Jurkat, Clone E6-1 (cell line): ENCODE results near the gene FHL5. TPM values are rescaled to one million over a fixed set of nuclear protein-coding genes. Genes with fewer than 3 reads are reported as not detected.
A peak's percentile ranks its signal among the peaks of the same experiment; 100 is the strongest.
"Not testable (repeated sequence)": the region's sequence is repeated elsewhere in the genome, so short reads cannot be mapped to it uniquely, and the experiment has no call there.

Experiments used
- DNase-seq: peaks from one replicate; pipeline ENCODE4 v3.0.0-alpha.2; 2011; ENCODE audit warnings: low read depth, low spot score
- H3K4me3 ChIP-seq: 2 replicates; pipeline ENCODE4 v1.5.1; 2011; ENCODE audit warnings: mild to moderate bottlenecking, low read length, control low read depth, moderate library complexity
- polyA plus RNA-seq: library from polyadenylated mRNA; unstranded; fragments of >200 nt; gene quantifications from one replicate; pipeline ENCODE4 v1.2.1, GENCODE V29; 2012; ENCODE audit warnings: missing spikeins; ENCODE audit not compliant: insufficient read length, insufficient read depth

Gene FHL5, protein sequence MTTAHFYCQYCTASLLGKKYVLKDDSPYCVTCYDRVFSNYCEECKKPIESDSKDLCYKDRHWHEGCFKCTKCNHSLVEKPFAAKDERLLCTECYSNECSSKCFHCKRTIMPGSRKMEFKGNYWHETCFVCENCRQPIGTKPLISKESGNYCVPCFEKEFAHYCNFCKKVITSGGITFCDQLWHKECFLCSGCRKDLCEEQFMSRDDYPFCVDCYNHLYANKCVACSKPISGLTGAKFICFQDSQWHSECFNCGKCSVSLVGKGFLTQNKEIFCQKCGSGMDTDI
- polyA plus RNA-seq, result not detected

DNA sequence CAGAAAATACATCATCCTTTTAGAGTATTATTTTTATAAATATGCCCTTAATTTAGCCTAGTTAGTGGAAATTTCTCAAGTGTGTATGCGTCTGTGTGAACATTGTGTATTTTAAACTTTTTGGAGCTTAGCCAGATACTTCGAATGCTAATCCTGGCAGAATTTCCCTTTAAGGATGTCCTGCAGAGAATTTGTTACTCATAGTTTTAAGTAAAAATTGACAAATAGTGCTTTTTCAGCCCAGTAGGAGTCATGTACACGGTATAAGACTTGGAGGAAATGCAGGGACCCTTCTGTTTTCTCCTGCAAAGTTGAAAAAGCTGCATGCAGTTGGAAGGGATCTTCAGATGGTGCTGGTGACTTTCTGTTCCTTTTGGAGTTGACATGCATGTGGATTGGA is at the start of gene FHL5:
Gene FHL5, plus strand, starts transcription at position 243 of the 400 bp plus-strand sequence. CDS start 40,486 bp downstream, outside the sequence.
- no peak within 1 kb of the TSS for H3K4me3 ChIP-seq
- no peak for DNase-seq

DNA sequence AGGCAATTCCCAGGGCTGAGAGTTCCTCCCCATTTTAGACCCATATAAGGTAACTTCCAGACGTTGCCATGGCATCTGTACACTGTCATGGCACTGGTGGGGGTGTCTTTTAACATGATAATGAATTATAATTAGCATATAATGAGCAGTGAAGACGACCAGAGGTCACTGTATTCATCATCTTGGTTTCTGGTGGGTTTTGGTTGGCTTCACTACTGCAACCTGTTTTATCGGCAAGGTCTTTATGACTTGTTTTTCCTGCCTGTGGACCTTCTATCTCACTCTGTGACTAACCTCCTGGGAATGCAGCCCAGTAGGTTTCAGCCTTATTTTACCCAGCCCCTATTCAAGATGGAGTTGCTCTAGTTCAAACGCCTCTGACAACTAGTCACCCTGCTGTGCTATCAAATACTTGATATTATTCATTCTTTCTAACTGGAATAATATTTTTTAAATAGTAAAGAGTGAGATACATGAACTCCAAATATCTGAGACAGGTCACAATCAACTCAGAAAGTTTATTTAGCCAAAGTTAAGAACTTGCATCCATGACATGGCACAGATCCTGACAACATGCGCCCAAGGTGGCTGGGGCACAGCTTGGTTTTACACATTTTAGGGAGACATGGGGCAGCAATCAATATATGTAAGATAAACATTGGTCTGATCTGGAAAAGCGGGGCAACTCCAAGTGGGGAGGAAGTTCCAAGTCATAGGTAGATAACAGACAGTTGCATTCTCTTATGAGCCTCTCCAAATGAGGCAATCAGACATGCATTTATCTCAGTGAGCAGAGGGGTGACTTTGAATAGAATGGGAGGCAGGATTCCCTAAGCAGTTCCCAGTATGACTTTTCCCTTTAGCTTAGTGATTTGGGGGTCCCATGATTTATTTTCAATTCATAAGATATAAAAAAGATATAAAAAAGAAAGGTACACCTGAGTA is 42.5 kb upstream of the FHL5 start:
- H3K4me3 ChIP-seq, result peak overlapping the region; percentile 63
- DNase-seq, result no peak

DNA sequence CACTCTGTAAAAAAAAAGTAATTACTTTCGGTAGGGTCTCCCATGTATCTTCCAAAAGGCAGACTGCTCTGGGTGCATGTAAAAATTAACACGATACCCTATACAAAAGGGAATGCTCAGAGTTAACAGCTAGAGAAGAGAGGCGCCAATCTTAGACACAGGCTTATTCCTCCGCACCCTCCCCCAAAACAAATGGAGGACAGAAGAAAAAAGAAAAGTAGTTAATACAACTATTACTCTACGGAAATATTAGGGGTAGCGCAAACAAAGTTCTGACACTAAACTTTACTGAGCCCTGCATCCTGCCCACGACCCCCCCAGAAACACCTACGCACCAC is 41.7 kb upstream of the FHL5 start:
- no peak for DNase-seq
- peak overlapping the region; percentile 63 for H3K4me3 ChIP-seq

DNA sequence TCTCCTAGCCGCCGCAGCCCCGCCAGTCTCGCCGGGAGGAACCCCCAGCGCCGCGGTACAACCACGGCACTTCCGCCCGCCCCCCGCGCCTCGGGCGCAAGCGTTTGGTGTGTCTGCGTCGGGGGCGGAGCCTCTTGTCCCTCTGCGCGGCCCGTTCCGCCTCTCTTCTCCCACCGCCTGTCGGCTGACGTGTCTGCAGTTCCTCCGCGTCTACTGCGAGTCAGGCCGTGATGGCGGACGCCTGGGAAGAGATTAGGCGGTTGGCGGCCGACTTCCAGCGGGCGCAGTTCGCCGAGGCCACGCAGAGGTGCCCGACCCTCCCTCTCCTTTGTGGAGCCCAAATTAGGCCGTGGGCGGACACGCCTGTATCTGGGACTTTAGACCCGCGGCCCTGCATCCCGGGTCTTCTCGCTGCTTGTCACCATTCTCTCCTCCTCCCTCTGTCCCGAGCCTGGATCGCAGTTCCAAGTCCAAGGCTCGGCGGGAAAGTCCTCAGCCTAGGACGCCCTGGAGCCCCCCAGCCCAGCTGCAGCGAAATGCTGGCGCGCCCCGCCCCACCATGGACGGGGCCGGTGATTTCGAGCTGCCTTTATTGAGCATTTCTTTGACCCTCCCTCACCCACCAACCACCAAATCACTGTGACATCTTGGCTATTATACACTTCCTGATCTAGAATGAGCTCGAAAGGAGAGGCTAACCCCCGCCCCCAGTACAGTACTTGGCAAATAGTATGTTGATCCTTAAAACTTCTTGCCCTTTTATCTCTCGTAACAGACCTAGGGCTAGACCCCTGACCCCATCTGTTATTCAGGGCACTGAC is 41.1 kb upstream of the FHL5 start, which contains the start of gene UFL1:
Gene UFL1, plus strand, starts transcription at position 163 of the 821 bp plus-strand sequence. Its CDS starts 68 bp downstream, at position 231.
- peak within 1 kb of the TSS; percentile 63 for H3K4me3 ChIP-seq
- DNase-seq, result peak; percentile 88

DNA sequence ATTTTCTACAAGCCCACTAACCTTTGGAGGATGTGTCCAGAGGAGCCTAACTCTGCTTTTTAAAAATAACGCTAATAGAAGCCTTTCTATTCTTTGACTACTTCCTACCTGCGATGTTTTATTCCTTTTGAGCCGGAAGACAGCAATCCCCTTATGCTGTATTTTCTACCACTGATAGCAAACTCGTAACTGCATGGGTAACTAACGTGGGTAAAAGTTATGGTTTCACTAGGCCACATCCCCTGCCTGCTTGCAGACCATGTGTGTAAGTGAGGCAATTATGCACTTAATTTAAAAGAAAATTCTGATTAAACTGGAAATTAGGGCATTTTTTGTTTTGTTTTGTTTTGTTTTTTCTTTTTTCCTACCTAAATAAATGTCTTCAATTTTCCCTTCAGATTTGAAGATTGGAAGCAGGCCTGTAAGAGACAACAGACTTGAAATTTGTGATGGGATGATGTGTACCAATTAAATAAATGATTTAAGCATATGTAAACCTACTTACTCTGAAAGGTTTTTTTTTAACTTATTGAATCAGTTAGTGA is 40.4 kb upstream of the FHL5 start:
- peak overlapping the region; percentile 63 for H3K4me3 ChIP-seq
- peak; percentile 48 for DNase-seq

DNA sequence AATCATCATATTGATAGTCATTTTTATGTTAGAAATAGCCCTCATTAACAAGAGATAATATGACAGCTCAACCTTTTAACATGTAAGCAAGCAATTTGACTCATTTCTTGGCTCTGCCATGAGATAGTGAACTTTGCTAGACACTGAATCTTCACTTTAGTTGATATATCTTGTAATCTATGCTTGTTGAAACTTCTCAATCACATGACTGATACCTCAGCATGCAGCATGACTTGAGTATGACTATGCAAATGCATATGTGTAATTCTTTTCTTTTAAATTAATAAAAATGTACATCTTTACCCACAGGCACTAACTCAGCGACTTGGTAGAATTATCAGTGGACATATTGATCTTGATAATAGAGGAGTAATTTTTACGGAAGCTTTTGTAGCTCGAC is 34.7 kb upstream of the FHL5 start:
- DNase-seq, result no peak
- no peak overlapping the region for H3K4me3 ChIP-seq

DNA sequence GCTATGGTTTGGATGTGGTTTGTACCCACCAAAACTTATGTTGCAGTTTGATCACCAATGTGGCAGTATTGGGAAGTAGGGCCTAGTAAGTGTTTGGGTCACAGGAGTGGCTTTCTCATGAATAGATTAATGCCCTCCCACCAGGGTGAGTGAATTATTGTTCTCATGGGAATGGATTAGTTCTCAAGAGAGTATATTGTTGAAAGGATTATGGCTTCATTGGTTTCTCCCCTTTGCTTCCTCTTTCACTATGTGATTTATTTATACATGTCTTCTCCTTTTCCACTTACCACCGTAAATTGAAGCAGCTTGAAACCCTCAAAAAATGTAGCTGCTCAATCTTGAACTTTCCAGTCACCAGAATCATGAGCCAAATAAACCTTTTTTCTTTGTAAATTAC is 30.5 kb upstream of the FHL5 start:
- no peak overlapping the region for H3K4me3 ChIP-seq
- no peak for DNase-seq

DNA sequence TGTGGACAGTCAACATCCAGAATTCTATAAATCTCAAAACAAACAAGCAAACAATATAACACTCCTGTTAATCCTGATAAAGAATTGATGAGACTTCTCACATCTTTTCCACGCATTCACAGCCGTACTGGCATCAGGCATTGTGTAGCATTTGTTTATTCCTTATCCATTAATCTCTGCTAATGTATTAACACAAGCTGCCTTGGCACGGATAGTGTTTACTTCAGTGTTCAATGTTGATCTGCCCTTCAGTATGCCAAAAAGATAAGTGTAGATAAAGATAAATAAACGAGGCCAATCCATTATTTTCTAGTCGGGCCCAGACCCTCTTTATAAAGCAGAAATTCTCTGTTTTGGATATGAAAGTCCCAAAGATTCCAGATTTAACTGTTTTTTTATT is 25.2 kb upstream of the FHL5 start:
- H3K4me3 ChIP-seq, result no peak overlapping the region
- no peak for DNase-seq

DNA sequence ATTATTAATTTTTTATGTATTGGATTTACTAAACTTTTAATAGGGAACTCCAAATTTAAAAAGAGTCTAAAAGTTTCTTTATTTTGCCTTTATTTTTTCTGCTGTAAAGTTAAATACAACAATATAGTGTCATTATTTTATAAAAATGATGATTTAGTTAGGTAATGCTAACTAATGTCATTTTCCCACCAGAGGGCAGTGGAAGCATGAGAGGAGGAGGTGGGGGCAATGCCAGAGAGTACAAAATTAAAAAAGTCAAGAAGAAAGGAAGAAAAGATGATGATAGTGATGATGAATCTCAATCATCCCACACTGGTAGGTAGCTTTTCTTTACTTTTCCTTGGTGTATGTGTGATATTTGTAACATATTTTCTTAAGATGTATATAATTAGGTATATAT is 20.2 kb upstream of the FHL5 start:
- H3K4me3 ChIP-seq, result no peak overlapping the region
- no peak for DNase-seq

DNA sequence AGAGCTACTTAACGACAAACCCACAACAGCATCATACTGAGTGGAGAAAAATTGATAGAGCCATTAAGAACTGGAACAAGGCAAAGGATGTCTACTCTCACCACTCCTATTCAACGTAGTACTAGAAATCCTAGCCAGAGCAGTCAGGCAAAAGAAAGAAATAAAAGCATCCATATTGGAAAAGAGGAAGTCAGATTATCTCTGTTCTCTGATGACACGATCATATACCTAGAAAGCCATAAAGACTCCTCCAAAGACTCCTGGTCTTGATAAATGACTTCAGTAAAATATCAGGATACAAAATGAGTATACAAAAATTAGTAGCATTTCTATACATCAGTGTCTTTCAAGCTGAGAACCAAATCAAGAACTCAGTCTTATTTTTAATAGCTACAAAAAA is 17.0 kb upstream of the FHL5 start:
- no peak for DNase-seq
- no peak overlapping the region for H3K4me3 ChIP-seq

DNA sequence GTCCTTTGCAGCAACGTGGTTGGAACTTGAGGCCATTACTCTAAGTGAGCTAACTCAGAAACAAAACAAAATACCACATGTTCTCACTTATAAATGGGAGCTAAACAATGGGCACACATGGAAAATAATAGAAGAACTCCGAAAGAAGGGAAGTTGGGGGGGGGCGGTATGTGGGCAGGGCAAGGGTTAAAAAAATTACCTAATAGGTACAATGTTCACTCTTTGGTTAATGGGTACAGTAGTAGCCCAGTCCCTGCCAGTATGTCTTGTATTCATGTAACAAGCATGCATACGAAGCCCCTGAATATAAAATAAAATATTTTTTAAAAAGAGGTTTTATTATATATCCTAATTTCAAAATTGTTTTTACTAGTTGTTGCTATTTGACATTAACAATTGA is 15.3 kb upstream of the FHL5 start:
- no peak overlapping the region for H3K4me3 ChIP-seq
- DNase-seq, result no peak

DNA sequence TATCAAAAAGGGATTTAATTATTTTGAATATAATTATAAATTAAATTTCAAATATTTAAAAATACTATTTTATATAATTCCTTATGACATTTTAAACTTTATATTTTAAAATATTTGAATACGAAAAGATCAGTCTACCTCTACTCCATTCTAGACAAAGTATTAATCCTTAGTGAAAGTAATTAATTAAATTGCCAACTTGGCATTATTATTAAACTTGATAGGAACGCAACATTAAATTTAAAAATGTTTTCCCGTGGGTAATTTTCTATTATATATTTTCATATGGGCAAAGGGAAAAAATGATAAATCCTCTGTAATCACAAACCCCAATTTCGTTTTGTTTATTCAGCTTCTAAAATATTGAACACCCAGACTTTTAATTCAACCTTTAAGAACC is 8.4 kb upstream of the FHL5 start:
- no peak overlapping the region for H3K4me3 ChIP-seq
- no peak for DNase-seq

DNA sequence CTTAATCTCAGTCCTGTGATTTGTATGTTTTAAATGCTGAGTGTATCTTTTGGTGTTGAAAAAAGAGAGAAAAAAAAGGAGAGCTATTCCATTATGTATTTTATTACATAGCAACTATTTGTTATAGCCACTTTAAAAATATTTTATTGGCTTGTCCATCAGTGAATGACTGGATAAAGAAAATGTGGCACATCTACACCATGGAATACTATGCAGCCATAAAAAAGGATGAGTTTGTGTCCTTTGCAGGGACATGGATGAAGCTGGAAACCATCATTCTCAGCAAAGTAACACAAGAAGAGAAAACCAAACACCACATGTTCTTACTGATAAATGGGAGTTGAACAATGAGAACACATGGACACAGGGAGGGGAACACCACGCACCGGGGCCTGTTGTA is 3.2 kb upstream of the FHL5 start:
- DNase-seq, H3K4me3 ChIP-seq: not testable (repeated sequence)

DNA sequence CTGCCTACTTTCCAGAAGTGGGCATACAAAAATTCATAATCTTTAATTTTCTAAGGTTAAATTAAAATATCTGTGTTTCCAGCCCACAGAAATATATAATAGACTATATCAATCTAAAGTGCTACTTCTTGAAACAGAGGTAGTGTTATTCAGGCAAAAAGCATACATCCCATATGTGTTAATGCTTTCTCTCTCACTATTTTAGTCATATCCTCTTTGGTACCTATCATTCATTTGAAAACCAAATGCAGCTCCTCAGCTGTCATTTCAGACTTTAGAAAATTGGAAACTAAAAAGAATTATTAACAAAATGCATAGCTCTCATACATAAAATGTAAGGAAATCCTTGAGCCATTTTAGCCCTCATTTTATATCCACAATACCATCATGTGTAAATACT is 925 bp downstream of the FHL5 start:
- no peak overlapping the region for H3K4me3 ChIP-seq
- no peak for DNase-seq

DNA sequence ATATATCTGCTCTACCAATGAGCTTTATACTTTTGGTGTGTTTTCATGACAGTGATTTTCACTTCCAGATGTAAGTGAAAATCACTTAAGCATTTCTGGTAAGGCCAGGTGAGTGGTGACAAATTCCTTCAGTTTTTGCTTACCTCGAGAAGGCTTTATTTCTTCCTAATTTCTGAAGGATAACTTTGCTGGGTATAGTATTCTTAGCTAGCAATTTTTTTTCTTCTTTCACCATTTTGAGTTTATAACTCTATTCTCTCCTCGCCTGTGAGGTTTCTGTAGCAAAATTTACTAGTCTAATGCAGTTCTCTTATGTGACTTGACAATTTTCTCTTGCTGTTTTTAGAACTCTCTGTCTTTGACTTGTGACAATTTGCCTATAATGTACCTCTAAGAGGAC is 7.1 kb downstream of the FHL5 start:
- DNase-seq, result no peak
- H3K4me3 ChIP-seq, result no peak overlapping the region

DNA sequence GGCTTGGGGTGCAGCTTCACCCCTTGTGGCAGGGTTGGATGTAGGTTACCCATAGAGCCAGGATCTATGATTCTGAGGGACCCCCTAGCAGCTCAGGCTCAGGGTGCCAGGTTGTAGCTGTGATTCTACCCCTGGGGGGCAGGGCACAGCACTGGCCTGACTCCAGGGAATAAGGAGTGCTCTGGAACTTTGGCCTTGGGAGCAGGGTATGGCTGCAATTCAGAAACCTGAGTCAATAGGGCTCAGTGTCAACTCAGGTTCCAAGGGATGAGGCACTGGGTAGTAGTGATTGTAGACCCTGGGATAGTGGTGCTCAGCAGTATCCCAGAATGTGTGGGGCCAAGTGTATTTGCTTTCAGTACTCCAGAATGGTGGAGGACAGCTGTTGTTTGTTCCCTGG is 8.6 kb downstream of the FHL5 start:
- no peak overlapping the region for H3K4me3 ChIP-seq
- DNase-seq, result no peak

DNA sequence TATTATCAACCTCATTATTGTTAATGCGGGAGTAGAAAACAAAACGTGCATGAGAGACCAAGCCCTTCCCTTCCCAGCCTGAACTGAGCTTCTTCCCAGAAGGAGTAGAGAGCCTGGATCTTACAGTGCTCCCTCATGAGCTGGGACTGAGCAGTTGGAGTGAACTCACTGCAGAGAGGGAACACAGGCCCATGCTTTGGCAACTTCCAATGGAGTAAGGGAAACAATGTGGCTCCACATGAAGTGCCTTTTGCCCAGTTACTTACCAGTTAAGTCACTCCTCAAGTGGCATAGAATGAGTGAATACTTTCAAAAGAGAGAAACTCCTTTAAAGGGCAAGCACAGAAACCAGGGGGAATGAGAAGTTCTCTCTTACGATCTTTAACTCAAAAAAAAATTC is 12.4 kb downstream of the FHL5 start:
- H3K4me3 ChIP-seq, result no peak overlapping the region
- DNase-seq, result no peak

DNA sequence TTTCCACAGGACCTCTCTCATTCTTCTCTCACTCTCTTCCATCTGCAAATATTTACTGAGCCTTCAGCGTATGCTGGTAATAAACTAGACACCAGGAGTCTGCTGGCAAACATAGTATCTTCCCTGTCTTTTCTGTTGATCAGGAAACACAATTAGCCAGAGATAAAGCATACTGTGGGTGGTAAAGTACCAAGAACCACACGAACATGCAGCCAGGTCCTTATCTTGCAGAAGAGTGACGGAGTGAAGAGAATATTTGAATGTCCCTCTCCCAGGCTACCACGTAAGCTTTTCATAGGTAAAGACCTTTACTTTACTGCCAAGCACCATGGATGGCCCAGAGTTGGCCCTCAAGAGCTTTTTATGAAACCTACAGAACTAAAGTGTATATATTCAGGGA is 13.3 kb downstream of the FHL5 start:
- no peak overlapping the region for H3K4me3 ChIP-seq
- DNase-seq, result no peak

DNA sequence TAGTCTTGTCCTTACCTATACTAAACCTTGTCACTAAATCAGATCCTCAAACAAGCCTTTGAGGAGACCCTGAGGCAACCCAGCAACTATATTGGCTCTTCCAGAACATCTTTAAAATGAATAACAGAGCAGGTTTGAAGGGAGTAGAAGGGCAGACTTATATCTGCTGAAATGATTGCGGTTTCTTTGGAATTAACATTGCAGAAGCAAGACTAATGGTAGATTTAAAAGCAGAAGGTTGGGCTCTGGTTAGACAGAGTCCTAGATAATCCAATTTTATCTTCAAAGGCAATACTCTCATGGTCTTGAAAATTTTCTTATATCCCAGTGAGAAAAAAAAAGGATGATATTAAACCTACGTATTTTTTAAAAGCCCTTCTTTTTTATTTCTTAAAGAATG is 19.1 kb downstream of the FHL5 start:
- H3K4me3 ChIP-seq, result no peak overlapping the region
- no peak for DNase-seq
